ENCODE data around the gene AKR1C8. TPM values are rescaled to one million over a fixed set of nuclear protein-coding genes. Genes with fewer than 3 reads are reported as not detected.
"Not testable (repeated sequence)": the region's sequence is repeated elsewhere in the genome, so short reads cannot be mapped to it uniquely, and the experiment has no call there.

The AKR1C8 gene
- total and polyA plus RNA-seq, 2 donors (not counting 3 experiments of a cell fraction or from before 2014, with no cell fraction given), result not detected

GRCh38 chr10:5180503-5180902, 4.4 kb downstream of the AKR1C8 start:
- dilution Hi-C loops (cut with MboI; ENCODE audit: extremely low pct_ligation_motif_present, low sequenced_read_pairs); H3K27ac ChIP-seq (ENCODE audit: insufficient read depth, low read depth, low read length); BruUV-seq (replicated peaks); H2AFZ ChIP-seq (ENCODE audit: low read depth, low read length); CTCF ChIA-PET; H3K4me2 ChIP-seq (ENCODE audit: insufficient read depth, low read length); H3K27me3 ChIP-seq (ENCODE audit: control insufficient read depth in 2 of 2, insufficient read depth in 2 of 2, low read length in 2 of 2); DNase-seq (ENCODE audit: low read depth, low spot score); H3K9me1 ChIP-seq (replicated peaks; ENCODE audit: control insufficient read depth, extremely low read depth, insufficient read depth, low read length); H3K9ac ChIP-seq (replicated peaks; ENCODE audit: extremely low read depth, insufficient read depth, low read length); POLR2A ChIA-PET; H3K4me3 ChIP-seq (replicated peaks in 1 of 3; ENCODE audit: insufficient read depth in 1 of 3, low read depth in 1 of 3, low read length in 3 of 3); H4K20me1 ChIP-seq (replicated peaks; ENCODE audit: control insufficient read depth, extremely low read depth, insufficient read depth, low read length); intact Hi-C loops (cut with micrococcal nuclease); H3K9me3 ChIP-seq (replicated peaks; ENCODE audit: control insufficient read depth, insufficient read depth, low read length); H3K36me3 ChIP-seq (ENCODE audit: control insufficient read depth in 2 of 2, extremely low read depth in 1 of 2, insufficient read depth in 2 of 2, low read length in 2 of 2); H3K79me2 ChIP-seq (ENCODE audit: control insufficient read depth, insufficient read depth, low read length); FAIRE-seq; H3K4me1 ChIP-seq (ENCODE audit: control insufficient read depth, extremely low read depth, insufficient read depth, low read length): not testable (repeated sequence)

GRCh38 chr10:5175581-5175980, 9.4 kb downstream of the AKR1C8 start:
- H3K4me2 ChIP-seq (ENCODE audit: insufficient read depth, low read length); H3K27ac ChIP-seq (ENCODE audit: insufficient read depth, low read depth, low read length); H3K36me3 ChIP-seq (ENCODE audit: control insufficient read depth in 2 of 2, extremely low read depth in 1 of 2, insufficient read depth in 2 of 2, low read length in 2 of 2); H3K9me1 ChIP-seq (replicated peaks; ENCODE audit: control insufficient read depth, extremely low read depth, insufficient read depth, low read length); intact Hi-C loops (cut with micrococcal nuclease); CTCF ChIA-PET; H2AFZ ChIP-seq (ENCODE audit: low read depth, low read length); H3K9me3 ChIP-seq (replicated peaks; ENCODE audit: control insufficient read depth, insufficient read depth, low read length); H3K79me2 ChIP-seq (ENCODE audit: control insufficient read depth, insufficient read depth, low read length); FAIRE-seq; H3K27me3 ChIP-seq (ENCODE audit: control insufficient read depth in 2 of 2, insufficient read depth in 2 of 2, low read length in 2 of 2); DNase-seq (ENCODE audit: low read depth, low spot score); H3K4me3 ChIP-seq (replicated peaks in 1 of 3; ENCODE audit: insufficient read depth in 1 of 3, low read depth in 1 of 3, low read length in 3 of 3); dilution Hi-C loops (cut with MboI; ENCODE audit: extremely low pct_ligation_motif_present, low sequenced_read_pairs); POLR2A ChIA-PET; BruUV-seq (replicated peaks); H3K9ac ChIP-seq (replicated peaks; ENCODE audit: extremely low read depth, insufficient read depth, low read length); H4K20me1 ChIP-seq (replicated peaks; ENCODE audit: control insufficient read depth, extremely low read depth, insufficient read depth, low read length); H3K4me1 ChIP-seq (ENCODE audit: control insufficient read depth, extremely low read depth, insufficient read depth, low read length): not testable (repeated sequence)

- POLR2A ChIA-PET, result no interaction called here
- Histone ChIP-seq H3K4me1 (ENCODE audit: control insufficient read depth, extremely low read depth, insufficient read depth, low read length) (no peaks in the 10 kb centered on the region), H3K27me3 (ENCODE audit: control insufficient read depth in 2 of 2, insufficient read depth in 2 of 2, low read length in 2 of 2) (no peaks in the 10 kb centered on the region), H3K79me2 (ENCODE audit: control insufficient read depth, insufficient read depth, low read length) (no peaks in the 10 kb centered on the region), H4K20me1 (replicated peaks; ENCODE audit: control insufficient read depth, extremely low read depth, insufficient read depth, low read length) (no peaks in the 10 kb centered on the region), H3K4me3 (replicated peaks in 1 of 3; ENCODE audit: insufficient read depth in 1 of 3, low read depth in 1 of 3, low read length in 3 of 3) (no peak overlapping the region), H3K9me1 (replicated peaks; ENCODE audit: control insufficient read depth, extremely low read depth, insufficient read depth, low read length) (no peaks in the 10 kb centered on the region), H3K36me3 (ENCODE audit: control insufficient read depth in 2 of 2, extremely low read depth in 1 of 2, insufficient read depth in 2 of 2, low read length in 2 of 2) (no peaks in the 10 kb centered on the region), H3K9ac (replicated peaks; ENCODE audit: extremely low read depth, insufficient read depth, low read length) (no peak overlapping the region), H3K27ac (ENCODE audit: insufficient read depth, low read depth, low read length) (no peak overlapping the region), H3K9me3 (replicated peaks; ENCODE audit: control insufficient read depth, insufficient read depth, low read length) (peaks cover 2% of the 10 kb centered on the region), H3K4me2 (ENCODE audit: insufficient read depth, low read length) (no peak overlapping the region), H2AFZ (ENCODE audit: low read depth, low read length) (no peak overlapping the region)
- CTCF ChIA-PET, result interaction anchor here (0.6 kb wide), 1 partner anchor 359 kb away, joined by 4 read pairs; no protein-coding TSS in a partner anchor
- dilution Hi-C loops (cut with MboI; ENCODE audit: extremely low pct_ligation_motif_present, low sequenced_read_pairs) (no loop called here), intact Hi-C loops (cut with micrococcal nuclease) (no loop called here)
- BruUV-seq (replicated peaks), result no TSS peak
- no peak for TF ChIP-seq POLR2A (IDR thresholded peaks at IDR 0.05; ENCODE audit: low read depth, low read length)
- no peak for TF ChIP-seq FOS (IDR thresholded peaks at IDR 0.05; ENCODE audit: borderline replicate concordance, insufficient read depth, low read length)
- TF ChIP-seq MYC (IDR thresholded peaks at IDR 0.05; ENCODE audit: low read depth, low read length), result no peak
- no peak for TF ChIP-seq POLR2AphosphoS5 (IDR thresholded peaks at IDR 0.05; ENCODE audit: insufficient read depth, low read depth, low read length)
- no peak for TF ChIP-seq GATA2 (IDR thresholded peaks at IDR 0.05; ENCODE audit: insufficient read depth, insufficient read length, low read depth, low read length)
- no peak for TF ChIP-seq JUN (IDR thresholded peaks at IDR 0.05; ENCODE audit: borderline replicate concordance, insufficient read depth, insufficient read length, low read depth)
- TF ChIP-seq CTCF (IDR thresholded peaks at IDR 0.05; ENCODE audit: extremely low read depth in 1 of 2, insufficient read depth in 1 of 2, low read depth in 1 of 2, low read length in 2 of 2), result no peak
- TF ChIP-seq MAX (IDR thresholded peaks at IDR 0.05; ENCODE audit: insufficient read depth, insufficient read length), result no peak
- TF ChIP-seq EZH2 (IDR thresholded peaks at IDR 0.05; ENCODE audit: borderline replicate concordance, low read depth, low read length, severe bottlenecking), result no peak
- DNase-seq (ENCODE audit: low read depth, low spot score), result no peak
- FAIRE-seq, result no peak
These were observed 16.0 kb downstream of the AKR1C8 start for GRCh38 chr10:5168897-5169420.
